Measurements from ENCODE around the gene CLEC16A. TPM values are rescaled to one million over a fixed set of nuclear protein-coding genes. Genes with fewer than 3 reads are reported as not detected.
A peak's percentile ranks its signal among the peaks of the same experiment; 100 is the strongest.

The CLEC16A gene
- polyA plus RNA-seq, 3 donors: 3.4 to 12.0 (median 5.8) TPM

- 100% methylated on average over 1 of the region's 5 CpGs for WGBS (ENCODE audit: insufficient coverage)
- Histone ChIP-seq H4K20me1 (ENCODE audit: insufficient read depth, low read length) (peaks cover 53% of the 10 kb centered on the region), H3K27me3 (ENCODE audit: control insufficient read depth in 2 of 2, insufficient read depth in 2 of 2, low read length in 2 of 2) (no peaks in the 10 kb centered on the region), H3K36me3 (replicated peaks in 1 of 2; ENCODE audit: control insufficient read depth in 1 of 2, insufficient read depth in 2 of 2, low read length in 2 of 2) (peaks cover 27 to 61% of the 10 kb centered on the region in 2 donors), H2AFZ (ENCODE audit: insufficient read depth, low read depth, low read length, poor library complexity, severe bottlenecking) (no peak overlapping the region), H3K4me1 (ENCODE audit: control insufficient read depth in 1 of 2, insufficient read depth in 2 of 2, low read length in 2 of 2) (peaks cover 5 to 6% of the 10 kb centered on the region in 2 donors), H3K27ac (ENCODE audit: low read depth in 1 of 2, low read length in 2 of 2) (no peak overlapping the region), H3K79me2 (ENCODE audit: insufficient read depth, low read length) (peaks cover 18% of the 10 kb centered on the region), H3K9me3 (replicated peaks in 1 of 2; ENCODE audit: control insufficient read depth in 1 of 2, insufficient read depth in 1 of 2, low read length in 2 of 2) (no peaks in the 10 kb centered on the region), H3K4me2 (replicated peaks; ENCODE audit: extremely low read depth, low read length, poor library complexity, severe bottlenecking) (no peak overlapping the region), H3K4me3 (replicated peaks in 1 of 3; ENCODE audit: low read depth in 2 of 3, low read length in 3 of 3) (no peak overlapping the region), H3K9ac (ENCODE audit: insufficient read depth, low read length, poor library complexity, severe bottlenecking) (no peak overlapping the region)
- intact Hi-C loops (cut with micrococcal nuclease): no loop called here
- no peak for DNase-seq
- Mint-ChIP-seq H3K4me1 (peaks cover 19% of the 10 kb centered on the region), H3K27me3 (ENCODE audit: low read depth in 3 of 3) (peaks cover 0 to 5% (median 0%) of the 10 kb centered on the region in 3 donors), H3K27ac (peak overlapping the region in 2 of 7 donors; percentile 25 to 60), H3K4me3 (no peak overlapping the region), H3K36me3 (peaks cover 60 to 65% of the 10 kb centered on the region in 2 donors), H3K9me3 (no peaks in the 10 kb centered on the region)
- TF ChIP-seq, protein P1, sequence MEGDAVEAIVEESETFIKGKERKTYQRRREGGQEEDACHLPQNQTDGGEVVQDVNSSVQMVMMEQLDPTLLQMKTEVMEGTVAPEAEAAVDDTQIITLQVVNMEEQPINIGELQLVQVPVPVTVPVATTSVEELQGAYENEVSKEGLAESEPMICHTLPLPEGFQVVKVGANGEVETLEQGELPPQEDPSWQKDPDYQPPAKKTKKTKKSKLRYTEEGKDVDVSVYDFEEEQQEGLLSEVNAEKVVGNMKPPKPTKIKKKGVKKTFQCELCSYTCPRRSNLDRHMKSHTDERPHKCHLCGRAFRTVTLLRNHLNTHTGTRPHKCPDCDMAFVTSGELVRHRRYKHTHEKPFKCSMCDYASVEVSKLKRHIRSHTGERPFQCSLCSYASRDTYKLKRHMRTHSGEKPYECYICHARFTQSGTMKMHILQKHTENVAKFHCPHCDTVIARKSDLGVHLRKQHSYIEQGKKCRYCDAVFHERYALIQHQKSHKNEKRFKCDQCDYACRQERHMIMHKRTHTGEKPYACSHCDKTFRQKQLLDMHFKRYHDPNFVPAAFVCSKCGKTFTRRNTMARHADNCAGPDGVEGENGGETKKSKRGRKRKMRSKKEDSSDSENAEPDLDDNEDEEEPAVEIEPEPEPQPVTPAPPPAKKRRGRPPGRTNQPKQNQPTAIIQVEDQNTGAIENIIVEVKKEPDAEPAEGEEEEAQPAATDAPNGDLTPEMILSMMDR (IDR thresholded peaks at IDR 0.05): no peak
These were observed 14.8 kb downstream of the CLEC16A start for GRCh38 chr16:10959161-10959560.

GRCh38 chr16:10961231-10961630 lies 16.9 kb downstream of the CLEC16A start:
- no peak for DNase-seq
- Mint-ChIP-seq H3K27ac (no peak overlapping the region), H3K36me3 (peaks cover 76 to 86% of the 10 kb centered on the region in 2 donors), H3K4me3 (no peak overlapping the region), H3K4me1 (peaks cover 14% of the 10 kb centered on the region), H3K9me3 (no peaks in the 10 kb centered on the region), H3K27me3 (ENCODE audit: low read depth in 3 of 3) (peaks cover 0 to 3% (median 0%) of the 10 kb centered on the region in 3 donors)
- TF ChIP-seq, protein P1 (IDR thresholded peaks at IDR 0.05): no peak
- no peak overlapping the region for H3K9ac ChIP-seq (ENCODE audit: insufficient read depth, low read length, poor library complexity, severe bottlenecking)
- intact Hi-C loops (cut with micrococcal nuclease): loop anchor here (5.0 to 10.0 kb wide), 5 partner anchors 394 to 754 kb away; no protein-coding TSS in a partner anchor
- peaks cover 3% of the 10 kb centered on the region for H3K79me2 ChIP-seq (ENCODE audit: insufficient read depth, low read length)
- H3K27ac ChIP-seq (ENCODE audit: low read depth in 1 of 2, low read length in 2 of 2): no peak overlapping the region
- peaks cover 40 to 78% of the 10 kb centered on the region in 2 donors for H3K36me3 ChIP-seq (replicated peaks in 1 of 2; ENCODE audit: control insufficient read depth in 1 of 2, insufficient read depth in 2 of 2, low read length in 2 of 2)
- H3K9me3 ChIP-seq (replicated peaks in 1 of 2; ENCODE audit: control insufficient read depth in 1 of 2, insufficient read depth in 1 of 2, low read length in 2 of 2): no peaks in the 10 kb centered on the region
- peaks cover 0 to 2% of the 10 kb centered on the region in 2 donors for H3K4me1 ChIP-seq (ENCODE audit: control insufficient read depth in 1 of 2, insufficient read depth in 2 of 2, low read length in 2 of 2)
- 95% methylated on average over 4 of the region's 7 CpGs for WGBS (ENCODE audit: insufficient coverage)
- no peaks in the 10 kb centered on the region for H3K27me3 ChIP-seq (ENCODE audit: control insufficient read depth in 2 of 2, insufficient read depth in 2 of 2, low read length in 2 of 2)
- H4K20me1 ChIP-seq (ENCODE audit: insufficient read depth, low read length): peaks cover 53% of the 10 kb centered on the region
- H3K4me2 ChIP-seq (replicated peaks; ENCODE audit: extremely low read depth, low read length, poor library complexity, severe bottlenecking): no peak overlapping the region
- H3K4me3 ChIP-seq (replicated peaks in 1 of 3; ENCODE audit: low read depth in 2 of 3, low read length in 3 of 3): no peak overlapping the region
- H2AFZ ChIP-seq (ENCODE audit: insufficient read depth, low read depth, low read length, poor library complexity, severe bottlenecking): no peak overlapping the region

All from CD14-positive monocyte (primary cell).